H1 (cell line): ENCODE measurements around the gene SYMPK. TPM values are rescaled to one million over a fixed set of nuclear protein-coding genes. Genes with fewer than 3 reads are reported as not detected.

Source experiments
- ASH2L ChIP-seq: fragments of 200-600, 300-600 bp; sonication (generic); IDR thresholded peaks from one replicate; pipeline ENCODE4 v1.7.1; 2017; ENCODE audit warnings: low read length
- EGR1 ChIP-seq: IDR thresholded peaks from 2 replicates; pipeline ENCODE4 v1.6.1; 2011; ENCODE audit warnings: low read depth, low read length, borderline replicate concordance
- KDM4A ChIP-seq: IDR thresholded peaks from one replicate; pipeline ENCODE4 v1.7.1; 2012; ENCODE audit warnings: low read depth, mild to moderate bottlenecking, moderate library complexity, low read length, inconsistent platforms; ENCODE audit not compliant: severe bottlenecking
- PHF8 ChIP-seq: fragments of 200-600 bp; sonication (generic); conservative IDR thresholded peaks from 2 replicates; pipeline ENCODE4 v1.7.1; 2012; ENCODE audit warnings: low read depth, mild to moderate bottlenecking, inconsistent platforms, low read length, moderate library complexity
- RXRA ChIP-seq: IDR thresholded peaks from 2 replicates; pipeline ENCODE4 v1.6.1; 2011; ENCODE audit warnings: low read depth, mild to moderate bottlenecking, low read length, moderate library complexity; ENCODE audit not compliant: insufficient read depth
- SIN3A ChIP-seq, 2 experiments: IDR thresholded peaks in 1 of 2; conservative IDR thresholded peaks in 1 of 2; 2 replicates each; pipeline ENCODE4 v1.6.1; 2011 to 2012; ENCODE audit warnings: low read length in 2 of 2, improper control_type of control experiment in 1 of 2, low read depth in 1 of 2, mild to moderate bottlenecking in 1 of 2
- SP4 ChIP-seq: IDR thresholded peaks from 2 replicates; pipeline ENCODE4 v1.6.1; 2012; ENCODE audit warnings: low read length, inconsistent platforms
- TEAD4 ChIP-seq: IDR thresholded peaks from 2 replicates; pipeline ENCODE4 v1.6.1; 2012; ENCODE audit warnings: low read depth, low read length, inconsistent platforms, mixed read lengths
- polyA plus RNA-seq, 7 experiments: library from polyadenylated mRNA; depleted of rRNA in 3 of 7; stranded (reverse) in 5 of 7; unstranded in 2 of 7; fragments of >200 nt in 5 of 7; fragments of 200-250 nt in 2 of 7; gene quantifications; 1 replicate in 5 of 7; 2 replicates in 1 of 7; 4 replicates in 1 of 7; pipeline versions ENCODE4 v1.2.1 to v1.2.3, GENCODE V29; 2011 to 2013; ENCODE audit warnings: missing spikeins in 2 of 7, mixed read lengths in 2 of 7
- total RNA-seq: library from RNA; stranded (reverse); fragmentation: NEBNext Ultra II Directional; extraction: Animal tissue kit (Norgen Biotek cat#: 25700); gene quantifications from 2 replicates; pipeline ENCODE4 v1.2.1, GENCODE V29; 2021
- TF ChIP-seq, protein P1 (sequence below): IDR thresholded peaks from 2 replicates; pipeline ENCODE4 v1.6.1; 2012; ENCODE audit warnings: inconsistent platforms

The SYMPK gene
- total and polyA plus RNA-seq, 2 of the 8 experiments (the other 6 are each of a cell fraction or from before 2014, with no cell fraction given) = 93.6 to 99.5 TPM

GRCh38 chr19:45883881-45884681 lies 21.1 kb upstream of the SYMPK start (continued):
- no peak for TF ChIP-seq SIN3A (conservative IDR thresholded peaks at IDR 0.05 in 1 of 2, IDR thresholded peaks at IDR 0.05 in 1 of 2; ENCODE audit: low read depth in 1 of 2, low read length in 2 of 2)
- TF ChIP-seq, protein P1, sequence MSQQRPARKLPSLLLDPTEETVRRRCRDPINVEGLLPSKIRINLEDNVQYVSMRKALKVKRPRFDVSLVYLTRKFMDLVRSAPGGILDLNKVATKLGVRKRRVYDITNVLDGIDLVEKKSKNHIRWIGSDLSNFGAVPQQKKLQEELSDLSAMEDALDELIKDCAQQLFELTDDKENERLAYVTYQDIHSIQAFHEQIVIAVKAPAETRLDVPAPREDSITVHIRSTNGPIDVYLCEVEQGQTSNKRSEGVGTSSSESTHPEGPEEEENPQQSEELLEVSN = no peak
- no peak for TF ChIP-seq SP4
- no peak for TF ChIP-seq EGR1
- no peak for TF ChIP-seq KDM4A
- TF ChIP-seq TEAD4 = no peak
- no peak for TF ChIP-seq RXRA
- TF ChIP-seq PHF8 = no peak
- TF ChIP-seq ASH2L = no peak
- TF ChIP-seq, all 59 proteins: peak for 0
